Measurements from ENCODE around the gene ALG5. TPM values are rescaled to one million over a fixed set of nuclear protein-coding genes. Genes with fewer than 3 reads are reported as not detected.

ALG5 gene
- total and polyA plus RNA-seq, 2 donors: 39.0 to 43.4 TPM

Other genes starting within 250 kb of the ALG5 start
- gene RFXAP, start 180.1 kb downstream of the ALG5 start, total RNA-seq: 10.0 TPM
- gene RFXAP, start 180.1 kb downstream of the ALG5 start, polyA plus RNA-seq: 6.1 TPM
- 47.4 TPM for gene SMAD9, start 79.1 kb downstream of the ALG5 start, total RNA-seq
- gene SMAD9, start 79.1 kb downstream of the ALG5 start, polyA plus RNA-seq: 10.8 TPM
- 45.0 TPM for gene EXOSC8, start 1.4 kb upstream of the ALG5 start, total RNA-seq
- gene EXOSC8, start 1.4 kb upstream of the ALG5 start, polyA plus RNA-seq: 29.4 TPM
- 153 TPM for gene SUPT20H, start 60.3 kb upstream of the ALG5 start, total RNA-seq
- 30.3 TPM for gene SUPT20H, start 60.3 kb upstream of the ALG5 start, polyA plus RNA-seq
- gene CSNK1A1L, start 106.3 kb upstream of the ALG5 start, total RNA-seq: not detected
- not detected for gene CSNK1A1L, start 106.3 kb upstream of the ALG5 start, polyA plus RNA-seq